ENCODE measurements around the gene KCNQ1. TPM values are rescaled to one million over a fixed set of nuclear protein-coding genes. Genes with fewer than 3 reads are reported as not detected.

Gene KCNQ1
- total and polyA plus RNA-seq, 2 of the 13 experiments (the other 11 are each of a cell fraction or from before 2014, with no cell fraction given), result 0.02 to 0.08 TPM

DNA sequence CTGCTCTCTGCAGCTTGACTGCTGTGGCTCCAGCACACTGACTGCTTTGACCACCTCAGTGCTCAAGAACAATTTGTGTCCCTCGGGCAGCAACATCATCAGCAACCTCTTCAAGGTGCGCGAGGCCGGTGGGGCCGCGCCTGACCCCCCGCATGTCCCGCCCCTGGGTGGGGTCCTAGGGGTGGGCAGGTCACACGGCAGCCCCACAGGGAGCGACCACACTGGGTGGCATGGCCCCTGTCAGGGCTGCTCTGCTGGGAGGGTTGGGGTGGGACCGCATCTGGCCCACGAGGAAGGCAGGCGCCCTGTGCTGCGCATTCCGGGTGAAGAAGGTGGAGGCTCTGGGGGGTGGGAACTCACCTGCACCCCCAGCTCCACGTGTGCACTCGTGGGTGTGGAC, 49.0 kb upstream of the KCNQ1 start:
- FAIRE-seq (no peak), ATAC-seq (no peak), DNase-seq (ENCODE audit: low spot score) (no peak)
- Histone ChIP-seq H3K4me2 (ENCODE audit: low read depth, low read length) (no peak overlapping the region), H3K9me3 (ENCODE audit: low read length) (no peaks in the 10 kb centered on the region), H3K4me1 (ENCODE audit: insufficient read depth, low read length) (peaks cover 12% of the 10 kb centered on the region), H3K36me3 (replicated peaks in 1 of 2; ENCODE audit: control insufficient read depth in 1 of 2, insufficient read depth in 2 of 2, low read length in 2 of 2) (no peaks in the 10 kb centered on the region), H3K4me3 (replicated peaks in 1 of 3; ENCODE audit: insufficient read depth in 1 of 3, low read depth in 2 of 3, low read length in 3 of 3) (no peak overlapping the region), H3K27ac (ENCODE audit: extremely low read length, insufficient read depth, low read length) (no peak overlapping the region), H3K27me3 (ENCODE audit: control insufficient read depth in 1 of 2, insufficient read depth in 2 of 2, low read length in 2 of 2) (peaks cover 8 to 20% of the 10 kb centered on the region in 2 experiments; a peak in 4 of 5 replicates), H3K79me2 (ENCODE audit: insufficient read depth, low read length) (peaks cover 2% of the 10 kb centered on the region), H4K20me1 (ENCODE audit: insufficient read depth, low read length) (no peaks in the 10 kb centered on the region), H2AFZ (ENCODE audit: low read length) (no peak overlapping the region), H3K9ac (ENCODE audit: insufficient read depth, low read depth, low read length) (no peak overlapping the region)
- WGBS (ENCODE audit: low lambda C conversion rate), result no CpG with 5 or more reads among the region's 17 CpGs
- POLR2A ChIA-PET, result no interaction called here
- CTCF ChIA-PET (ENCODE audit: low intra/inter-chr PET ratio, low total read pairs), result no interaction called here
- in situ Hi-C loops (cut with HindIII; ENCODE audit: extremely low pct_ligation_motif_present, low pct_unique_long_range_greater_than_20kb) (no loop called here), intact Hi-C loops (cut with micrococcal nuclease; ENCODE audit: unreplicated experiment) (no loop called here)
- no TSS peak for BruUV-seq (replicated peaks)
- TF ChIP-seq ZNF790 (CRISPR knock-in tag; IDR thresholded peaks at IDR 0.05; ENCODE audit: borderline replicate concordance), result no peak
- TF ChIP-seq ZNF644 (CRISPR knock-in tag; IDR thresholded peaks at IDR 0.05; ENCODE audit: low read depth), result no peak
- TF ChIP-seq ZNF354B (CRISPR knock-in tag; IDR thresholded peaks at IDR 0.05), result no peak
- TF ChIP-seq ZNF234 (CRISPR knock-in tag; conservative IDR thresholded peaks at IDR 0.05), result no peak
- no peak for TF ChIP-seq ZBTB25 (CRISPR knock-in tag; IDR thresholded peaks at IDR 0.05)

GRCh38 chr11:2396471-2396870, 48.3 kb upstream of the KCNQ1 start:
- Histone ChIP-seq H3K79me2 (ENCODE audit: insufficient read depth, low read length) (peaks cover 8% of the 10 kb centered on the region), H3K4me2 (ENCODE audit: low read depth, low read length) (no peak overlapping the region), H4K20me1 (ENCODE audit: insufficient read depth, low read length) (no peaks in the 10 kb centered on the region), H3K9ac (ENCODE audit: insufficient read depth, low read depth, low read length) (no peak overlapping the region), H3K27ac (ENCODE audit: extremely low read length, insufficient read depth, low read length) (no peak overlapping the region), H3K9me3 (ENCODE audit: low read length) (no peaks in the 10 kb centered on the region), H3K27me3 (ENCODE audit: control insufficient read depth in 1 of 2, insufficient read depth in 2 of 2, low read length in 2 of 2) (peaks cover 8 to 15% of the 10 kb centered on the region in 2 experiments; a peak in 4 of 5 replicates), H3K36me3 (replicated peaks in 1 of 2; ENCODE audit: control insufficient read depth in 1 of 2, insufficient read depth in 2 of 2, low read length in 2 of 2) (no peaks in the 10 kb centered on the region), H2AFZ (ENCODE audit: low read length) (no peak overlapping the region), H3K4me1 (ENCODE audit: insufficient read depth, low read length) (peaks cover 13% of the 10 kb centered on the region), H3K4me3 (replicated peaks in 1 of 3; ENCODE audit: insufficient read depth in 1 of 3, low read depth in 2 of 3, low read length in 3 of 3) (no peak overlapping the region)
- no peak for FAIRE-seq
- CTCF ChIA-PET (ENCODE audit: low intra/inter-chr PET ratio, low total read pairs), result no interaction called here
- no peak for DNase-seq (ENCODE audit: low spot score)
- 62% methylated on average over 22 of the region's 26 CpGs for WGBS (ENCODE audit: low lambda C conversion rate)
- BruUV-seq (replicated peaks), result no TSS peak
- in situ Hi-C loops (cut with HindIII; ENCODE audit: extremely low pct_ligation_motif_present, low pct_unique_long_range_greater_than_20kb), result no loop called here
- no peak for ATAC-seq
- intact Hi-C loops (cut with micrococcal nuclease; ENCODE audit: unreplicated experiment), result no loop called here
- POLR2A ChIA-PET, result no interaction called here
- TF ChIP-seq, protein P1, sequence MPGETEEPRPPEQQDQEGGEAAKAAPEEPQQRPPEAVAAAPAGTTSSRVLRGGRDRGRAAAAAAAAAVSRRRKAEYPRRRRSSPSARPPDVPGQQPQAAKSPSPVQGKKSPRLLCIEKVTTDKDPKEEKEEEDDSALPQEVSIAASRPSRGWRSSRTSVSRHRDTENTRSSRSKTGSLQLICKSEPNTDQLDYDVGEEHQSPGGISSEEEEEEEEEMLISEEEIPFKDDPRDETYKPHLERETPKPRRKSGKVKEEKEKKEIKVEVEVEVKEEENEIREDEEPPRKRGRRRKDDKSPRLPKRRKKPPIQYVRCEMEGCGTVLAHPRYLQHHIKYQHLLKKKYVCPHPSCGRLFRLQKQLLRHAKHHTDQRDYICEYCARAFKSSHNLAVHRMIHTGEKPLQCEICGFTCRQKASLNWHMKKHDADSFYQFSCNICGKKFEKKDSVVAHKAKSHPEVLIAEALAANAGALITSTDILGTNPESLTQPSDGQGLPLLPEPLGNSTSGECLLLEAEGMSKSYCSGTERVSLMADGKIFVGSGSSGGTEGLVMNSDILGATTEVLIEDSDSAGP (CRISPR knock-in tag; IDR thresholded peaks at IDR 0.05; ENCODE audit: borderline replicate concordance), result no peak
- TF ChIP-seq ZNF207 (IDR thresholded peaks at IDR 0.05; ENCODE audit: borderline replicate concordance) (no peak), HNRNPK (IDR thresholded peaks at IDR 0.05; ENCODE audit: low read depth, low read length, poor library complexity, severe bottlenecking) (no peak), SMARCE1 (IDR thresholded peaks at IDR 0.05; ENCODE audit: borderline replicate concordance) (no peak), ZNF512 (CRISPR knock-in tag; IDR thresholded peaks at IDR 0.05) (no peak), MAZ (IDR thresholded peaks at IDR 0.05; ENCODE audit: borderline replicate concordance, low read depth, low read length) (no peak), MAZ (CRISPR knock-in tag; IDR thresholded peaks at IDR 0.05; ENCODE audit: low read depth) (no peak)
- TF ChIP-seq, protein P2, sequence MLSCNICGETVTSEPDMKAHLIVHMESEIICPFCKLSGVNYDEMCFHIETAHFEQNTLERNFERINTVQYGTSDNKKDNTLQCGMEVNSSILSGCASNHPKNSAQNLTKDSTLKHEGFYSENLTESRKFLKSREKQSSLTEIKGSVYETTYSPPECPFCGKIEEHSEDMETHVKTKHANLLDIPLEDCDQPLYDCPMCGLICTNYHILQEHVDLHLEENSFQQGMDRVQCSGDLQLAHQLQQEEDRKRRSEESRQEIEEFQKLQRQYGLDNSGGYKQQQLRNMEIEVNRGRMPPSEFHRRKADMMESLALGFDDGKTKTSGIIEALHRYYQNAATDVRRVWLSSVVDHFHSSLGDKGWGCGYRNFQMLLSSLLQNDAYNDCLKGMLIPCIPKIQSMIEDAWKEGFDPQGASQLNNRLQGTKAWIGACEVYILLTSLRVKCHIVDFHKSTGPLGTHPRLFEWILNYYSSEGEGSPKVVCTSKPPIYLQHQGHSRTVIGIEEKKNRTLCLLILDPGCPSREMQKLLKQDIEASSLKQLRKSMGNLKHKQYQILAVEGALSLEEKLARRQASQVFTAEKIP (CRISPR knock-in tag; IDR thresholded peaks at IDR 0.05; ENCODE audit: borderline replicate concordance), result no peak

Measured in HepG2 (cell line).